Natural killer cell (primary cell): ENCODE results near the gene RP9. TPM values are rescaled to one million over a fixed set of nuclear protein-coding genes. Genes with fewer than 3 reads are reported as not detected.

ENCODE experiments used
- ATAC-seq, 3 donors: fragments of 150-1000 bp in 2 of 3; fragments of 200-7000 bp in 1 of 3; cut with Tn5 transposase; 1 replicate in 1 of 3; 2 replicates in 2 of 3; pipeline ENCODE4 v1.10.0; 2021; ENCODE audit warnings: mild to moderate bottlenecking in 2 of 3, moderate library complexity in 2 of 3
- DNase-seq, 2 donors: peaks; one replicate each; pipeline versions ENCODE4 v3.0.0 to v3.0.0-alpha.2; 2013 to 2021; ENCODE audit warnings: mixed read lengths in 1 of 2
- H3K27ac ChIP-seq: one replicate; pipeline ENCODE4 v1.5.1; 2013; ENCODE audit warnings: mild to moderate bottlenecking, low read length
- H3K27me3 ChIP-seq: one replicate; pipeline ENCODE4 v1.6.1; 2013; ENCODE audit warnings: low read length; ENCODE audit not compliant: control insufficient read depth, insufficient read depth
- H3K36me3 ChIP-seq: one replicate; pipeline ENCODE4 v1.6.1; 2013; ENCODE audit warnings: low read length; ENCODE audit not compliant: control insufficient read depth, insufficient read depth
- H3K4me1 ChIP-seq: one replicate; pipeline ENCODE4 v1.6.1; 2013; ENCODE audit warnings: low read length; ENCODE audit not compliant: control insufficient read depth, insufficient read depth
- H3K4me3 ChIP-seq: one replicate; pipeline ENCODE4 v1.5.1; 2013; ENCODE audit warnings: low read length
- H3K9me3 ChIP-seq: one replicate; pipeline ENCODE4 v1.6.1; 2013; ENCODE audit warnings: low read length; ENCODE audit not compliant: control insufficient read depth, insufficient read depth
- H3K27ac Mint-ChIP-seq, 2 donors: one replicate each; pipeline ENCODE4 v1.8.0; 2022; ENCODE audit warnings: mild to moderate bottlenecking in 2 of 2, mixed read lengths in 2 of 2, moderate library complexity in 1 of 2
- H3K27me3 Mint-ChIP-seq, 2 donors: one replicate each; pipeline ENCODE4 v1.8.0; 2022; ENCODE audit warnings: low read depth in 2 of 2, mixed read lengths in 2 of 2
- H3K36me3 Mint-ChIP-seq: one replicate; pipeline ENCODE4 v1.8.0; 2022; ENCODE audit warnings: mixed read lengths
- H3K4me1 Mint-ChIP-seq, 2 donors: one replicate each; pipeline ENCODE4 v1.8.0; 2022; ENCODE audit warnings: mixed read lengths in 2 of 2
- H3K4me3 Mint-ChIP-seq: one replicate; pipeline ENCODE4 v1.8.0; 2022; ENCODE audit warnings: mild to moderate bottlenecking, moderate library complexity, mixed read lengths
- H3K9me3 Mint-ChIP-seq, 2 donors: one replicate each; pipeline ENCODE4 v1.8.0; 2022; ENCODE audit warnings: mixed read lengths in 2 of 2
- WGBS: methylation state at CpG from one replicate; pipeline ENCODE4 v1.1.7; 2013; ENCODE audit warnings: missing lambda C conversion rate; ENCODE audit not compliant: insufficient coverage; 5-methylcytosine and 5-hydroxymethylcytosine counted together
- intact Hi-C: fragments of 100-400 bp; cut with micrococcal nuclease; formaldehyde crosslinking; loops from one replicate; pipeline ENCODE4 v1.14.2; 2022
- total RNA-seq, 4 donors: library from RNA; stranded (reverse); fragments of 120-200 nt in 1 of 4; gene quantifications; one replicate each; pipeline versions ENCODE4 v1.2.3 to v1.2.4, GENCODE V29; 2013 to 2022
- TF ChIP-seq, protein P1 (sequence below): fragments of 200-600 bp; IDR thresholded peaks from one replicate; pipeline ENCODE4 v1.8.0; 2022; ENCODE audit warnings: antibody characterized with exemption

RP9 gene, protein sequence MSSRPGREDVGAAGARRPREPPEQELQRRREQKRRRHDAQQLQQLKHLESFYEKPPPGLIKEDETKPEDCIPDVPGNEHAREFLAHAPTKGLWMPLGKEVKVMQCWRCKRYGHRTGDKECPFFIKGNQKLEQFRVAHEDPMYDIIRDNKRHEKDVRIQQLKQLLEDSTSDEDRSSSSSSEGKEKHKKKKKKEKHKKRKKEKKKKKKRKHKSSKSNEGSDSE
- total RNA-seq = 10 to 100 TPM; 19.1 to 27.6 (median 21.9) TPM
- total RNA-seq (2013) = 29.7 TPM

GRCh38 chr7:33109005-33109757 is at the start of gene RP9:
Gene RP9 (minus strand): TSS chr7:33109404. CDS start chr7:33109372, 32 bp downstream.
- H3K4me3 ChIP-seq = peak within 1 kb of the TSS; percentile 59
- under 1% methylated on average over 97 of the region's 100 CpGs for WGBS
- H3K4me1 ChIP-seq = peaks cover 22% of the 10 kb centered on the region
- ATAC-seq = peak; percentile 89 to 96 (median 94)
- intact Hi-C loops = loop anchor here (1.0 to 5.0 kb wide), 4 partner anchors 20 to 262 kb away; partner anchors contain the start of genes BBS9, KBTBD2 and NT5C3A
- peaks cover 23 to 30% of the 10 kb centered on the region in 2 donors for H3K27me3 Mint-ChIP-seq
- peaks cover 34 to 39% of the 10 kb centered on the region in 2 donors for H3K4me1 Mint-ChIP-seq
- H3K36me3 Mint-ChIP-seq = no peaks in the 10 kb centered on the region
- peak within 1 kb of the TSS; percentile 91 for H3K4me3 Mint-ChIP-seq
- no peaks in the 10 kb centered on the region for H3K9me3 ChIP-seq
- no peaks in the 10 kb centered on the region for H3K9me3 Mint-ChIP-seq
- peak; percentile 74 to 87 for DNase-seq
- TF ChIP-seq, protein P1, sequence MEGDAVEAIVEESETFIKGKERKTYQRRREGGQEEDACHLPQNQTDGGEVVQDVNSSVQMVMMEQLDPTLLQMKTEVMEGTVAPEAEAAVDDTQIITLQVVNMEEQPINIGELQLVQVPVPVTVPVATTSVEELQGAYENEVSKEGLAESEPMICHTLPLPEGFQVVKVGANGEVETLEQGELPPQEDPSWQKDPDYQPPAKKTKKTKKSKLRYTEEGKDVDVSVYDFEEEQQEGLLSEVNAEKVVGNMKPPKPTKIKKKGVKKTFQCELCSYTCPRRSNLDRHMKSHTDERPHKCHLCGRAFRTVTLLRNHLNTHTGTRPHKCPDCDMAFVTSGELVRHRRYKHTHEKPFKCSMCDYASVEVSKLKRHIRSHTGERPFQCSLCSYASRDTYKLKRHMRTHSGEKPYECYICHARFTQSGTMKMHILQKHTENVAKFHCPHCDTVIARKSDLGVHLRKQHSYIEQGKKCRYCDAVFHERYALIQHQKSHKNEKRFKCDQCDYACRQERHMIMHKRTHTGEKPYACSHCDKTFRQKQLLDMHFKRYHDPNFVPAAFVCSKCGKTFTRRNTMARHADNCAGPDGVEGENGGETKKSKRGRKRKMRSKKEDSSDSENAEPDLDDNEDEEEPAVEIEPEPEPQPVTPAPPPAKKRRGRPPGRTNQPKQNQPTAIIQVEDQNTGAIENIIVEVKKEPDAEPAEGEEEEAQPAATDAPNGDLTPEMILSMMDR = peak; percentile 52
- H3K36me3 ChIP-seq = no peaks in the 10 kb centered on the region
- H3K27ac ChIP-seq = peak within 1 kb of the TSS; percentile 51
- H3K27me3 ChIP-seq = no peaks in the 10 kb centered on the region
- peak within 1 kb of the TSS; percentile 79 to 80 for H3K27ac Mint-ChIP-seq

DNA sequence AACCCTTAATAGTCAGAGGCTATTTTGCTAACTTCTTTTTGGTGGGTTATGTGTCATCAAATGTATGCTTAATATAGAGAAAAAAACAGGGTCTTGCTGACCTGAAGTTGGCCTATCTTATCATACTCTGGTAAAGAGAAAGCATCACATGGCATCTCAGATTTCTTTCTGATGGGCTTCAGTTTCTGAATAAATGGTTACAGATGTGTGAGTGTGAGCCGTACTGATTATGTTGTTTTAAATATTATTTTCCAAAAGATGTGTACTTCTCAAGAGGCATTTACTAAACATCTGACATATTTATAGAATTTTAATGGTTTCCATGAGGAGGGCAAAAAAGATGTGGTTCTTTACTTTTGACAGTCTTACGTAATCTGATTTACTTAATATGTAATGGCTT is 48.6 kb upstream of the RP9 start:
- H3K4me1 ChIP-seq = no peaks in the 10 kb centered on the region
- TF ChIP-seq, protein P1 = no peak
- intact Hi-C loops = no loop called here
- H3K36me3 Mint-ChIP-seq = no peaks in the 10 kb centered on the region
- peaks cover 13% of the 10 kb centered on the region for H3K36me3 ChIP-seq
- H3K27me3 Mint-ChIP-seq = no peaks in the 10 kb centered on the region
- H3K4me1 Mint-ChIP-seq = no peaks in the 10 kb centered on the region
- H3K4me3 ChIP-seq = no peak overlapping the region
- H3K27me3 ChIP-seq = no peaks in the 10 kb centered on the region
- ATAC-seq = no peak
- no peak overlapping the region for H3K27ac Mint-ChIP-seq
- no peaks in the 10 kb centered on the region for H3K9me3 ChIP-seq
- no peak overlapping the region for H3K27ac ChIP-seq
- WGBS = 100% methylated on average over 1 of the region's 2 CpGs
- H3K9me3 Mint-ChIP-seq = no peaks in the 10 kb centered on the region
- no peak overlapping the region for H3K4me3 Mint-ChIP-seq
- DNase-seq = no peak

DNA sequence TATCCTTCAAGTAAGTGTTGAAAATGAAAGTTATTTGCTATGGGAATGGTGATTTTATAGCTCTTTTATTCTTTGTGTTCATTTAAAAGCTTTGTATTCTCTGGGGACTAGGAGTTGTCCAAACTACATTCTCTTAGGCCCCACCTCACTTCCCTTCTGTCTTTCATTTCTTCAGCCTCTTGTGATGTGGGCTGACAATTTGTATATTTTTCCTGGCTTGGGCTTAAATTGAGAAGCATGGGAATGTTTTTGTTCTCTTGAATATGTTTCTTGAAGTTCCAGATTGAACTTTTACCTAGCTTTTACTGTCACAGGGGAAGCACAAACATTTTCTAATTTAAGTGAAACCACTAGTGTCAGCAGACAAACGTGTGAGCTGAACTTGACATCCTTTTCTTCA is 48.1 kb upstream of the RP9 start:
- 17% methylated on average over 1 of the region's 1 CpG for WGBS
- H3K36me3 Mint-ChIP-seq = no peaks in the 10 kb centered on the region
- ATAC-seq (no peak), DNase-seq (no peak)
- no peaks in the 10 kb centered on the region for H3K4me1 Mint-ChIP-seq
- no peak overlapping the region for H3K27ac Mint-ChIP-seq
- no peak overlapping the region for H3K4me3 Mint-ChIP-seq
- Histone ChIP-seq H3K27ac (no peak overlapping the region), H3K4me1 (no peaks in the 10 kb centered on the region), H3K36me3 (peaks cover 13% of the 10 kb centered on the region), H3K27me3 (no peaks in the 10 kb centered on the region), H3K9me3 (no peaks in the 10 kb centered on the region), H3K4me3 (no peak overlapping the region)
- TF ChIP-seq, protein P1 = no peak
- H3K9me3 Mint-ChIP-seq = no peaks in the 10 kb centered on the region
- intact Hi-C loops = no loop called here
- no peaks in the 10 kb centered on the region for H3K27me3 Mint-ChIP-seq
